HCT116 (cell line): ENCODE measurements around the gene TRABD. TPM values are rescaled to one million over a fixed set of nuclear protein-coding genes. Genes with fewer than 3 reads are reported as not detected.

Source experiments
- ATAC-seq: fragments of 200-7000 bp; cut with Tn5 transposase; 2 replicates; pipeline ENCODE4 v1.9.1; 2020; ENCODE audit warnings: mild to moderate bottlenecking, moderate library complexity
- BruUV-seq: library from RNA; stranded (reverse); fragments of 400-500 nt; replicated peaks from 2 replicates; lab custom pipeline; 2021; lab: Mats Ljungman, UMichigan
- CTCF ChIA-PET: fragments of 300-600 bp; sonication (Branson Sonifier 250); formaldehyde crosslinking; loops from one replicate; lab custom pipeline; 2021; ENCODE audit warnings: antibody characterized with exemption; lab: Charles Lee
- POLR2A ChIA-PET: fragments of 300-600, 350-600 bp; sonication (Branson Sonifier 250); formaldehyde crosslinking; loops from one replicate; lab custom pipeline; 2021; ENCODE audit warnings: antibody characterized with exemption; lab: Charles Lee
- RAD21 ChIA-PET, 2 experiments: fragments of 300-600 bp; sonication (Branson Sonifier 250); formaldehyde crosslinking; loops; one replicate each; lab custom pipeline; 2023; ENCODE audit warnings: low total read pairs in 2 of 2; ENCODE audit not compliant: uncharacterized antibody in 2 of 2, unreplicated experiment in 2 of 2, low non-redundant PET in 1 of 2; lab: Charles Lee
- DNase-seq: peaks from one replicate; pipeline ENCODE4 v3.0.0-alpha.2; 2010; ENCODE audit warnings: low read depth, low spot score
- H2AFZ ChIP-seq: fragments of 200-600 bp; shearing (Covaris generic), sonication (generic); 2 replicates; pipeline ENCODE4 v1.6.1; 2017; ENCODE audit warnings: low read depth, mixed run types, mixed read lengths, antibody characterized with exemption, low read length; ENCODE audit not compliant: poor library complexity, severe bottlenecking
- H3K27ac ChIP-seq: 2 replicates; pipeline ENCODE4 v1.5.1; 2012; ENCODE audit warnings: low read depth, low read length
- H3K27me3 ChIP-seq: fragments of 200-600 bp; sonication (generic); 2 replicates; pipeline ENCODE4 v1.6.1; 2016; ENCODE audit warnings: mixed run types, low read length, mixed read lengths; ENCODE audit not compliant: insufficient read depth
- H3K36me3 ChIP-seq, 2 experiments: fragments of 200-500 bp in 1 of 2; fragments of 200-600 bp in 1 of 2; sonication (Bioruptor generic) in 1 of 2; sonication (generic) in 1 of 2; 2 replicates each; pipeline versions ENCODE4 v1.5.1 to v1.6.1; 2014 to 2016; ENCODE audit warnings: low read length in 2 of 2, inconsistent platforms in 1 of 2, mixed read lengths in 1 of 2, mixed run types in 1 of 2; ENCODE audit not compliant: insufficient read depth in 2 of 2, control insufficient read depth in 1 of 2
- H3K4me1 ChIP-seq, 2 experiments: fragments of 200-600 bp in 1 of 2; sonication (generic) in 1 of 2; 2 replicates each; pipeline versions ENCODE4 v1.5.1 to v1.6.1; 2012 to 2017; ENCODE audit warnings: low read length in 2 of 2, inconsistent platforms in 1 of 2, mild to moderate bottlenecking in 1 of 2, mixed read lengths in 1 of 2, mixed run types in 1 of 2, moderate library complexity in 1 of 2; ENCODE audit not compliant: insufficient read depth in 2 of 2, control insufficient read depth in 1 of 2
- H3K4me2 ChIP-seq: fragments of 200-600 bp; sonication (generic); 2 replicates; pipeline ENCODE4 v1.6.1; 2017; ENCODE audit warnings: mixed run types, low read length, mixed read lengths
- H3K4me3 ChIP-seq, 2 experiments: fragments of 200-600 bp in 1 of 2; sonication (generic) in 1 of 2; replicated peaks in 1 of 2; 2 replicates each; pipeline ENCODE4 v1.5.1; 2011 to 2016; ENCODE audit warnings: low read length in 2 of 2, control low read depth in 1 of 2, low read depth in 1 of 2, mild to moderate bottlenecking in 1 of 2, mixed read lengths in 1 of 2, mixed run types in 1 of 2
- H3K79me2 ChIP-seq: fragments of 200-600 bp; sonication (generic); 2 replicates; pipeline ENCODE4 v1.6.1; 2017; ENCODE audit warnings: mild to moderate bottlenecking, mixed run types, low read length, moderate library complexity, mixed read lengths; ENCODE audit not compliant: insufficient read depth
- H3K9ac ChIP-seq: fragments of 200-600 bp; sonication (generic); 2 replicates; pipeline ENCODE4 v1.6.1; 2016; ENCODE audit warnings: low read length, mixed read lengths
- H3K9me2 ChIP-seq: fragments of 200-600 bp; sonication (generic), shearing (Covaris generic); 2 replicates; pipeline ENCODE4 v1.6.1; 2017; ENCODE audit warnings: mixed run types, mild to moderate bottlenecking, moderate library complexity; ENCODE audit not compliant: insufficient read depth
- H3K9me3 ChIP-seq, 2 experiments: fragments of 200-500 bp in 1 of 2; fragments of 200-600 bp in 1 of 2; sonication (Bioruptor generic) in 1 of 2; sonication (generic) in 1 of 2; 2 replicates each; pipeline ENCODE4 v1.6.1; 2014 to 2017; ENCODE audit warnings: low read length in 2 of 2, mixed read lengths in 2 of 2, inconsistent platforms in 1 of 2, low read depth in 1 of 2, mild to moderate bottlenecking in 1 of 2, mixed run types in 1 of 2, moderate library complexity in 1 of 2; ENCODE audit not compliant: control insufficient read depth in 1 of 2, insufficient read depth in 1 of 2
- H4K20me1 ChIP-seq: fragments of 200-600 bp; sonication (generic), shearing (Covaris generic); 2 replicates; pipeline ENCODE4 v1.6.1; 2017; ENCODE audit warnings: mixed run types, mild to moderate bottlenecking, moderate library complexity; ENCODE audit not compliant: insufficient read depth
- CBX3 ChIP-seq: IDR thresholded peaks from 2 replicates; pipeline ENCODE4 v1.6.1; 2012; ENCODE audit warnings: low read depth
- CTCF ChIP-seq, 3 experiments: fragments of 200-600 bp in 1 of 3; sonication (generic) in 1 of 3; IDR thresholded peaks in 2 of 3; conservative IDR thresholded peaks in 1 of 3; 2 replicates each; pipeline ENCODE4 v1.5.1; 2012 to 2017; ENCODE audit warnings: low read depth in 2 of 3, low read length in 2 of 3, antibody characterized with exemption in 1 of 3, borderline replicate concordance in 1 of 3, control low read depth in 1 of 3, mild to moderate bottlenecking in 1 of 3, mixed read lengths in 1 of 3, mixed run types in 1 of 3, moderate library complexity in 1 of 3; ENCODE audit not compliant: insufficient read depth in 1 of 3
- EGR1 ChIP-seq: IDR thresholded peaks from 2 replicates; pipeline ENCODE4 v1.6.1; 2012; ENCODE audit warnings: low read depth
- ELF1 ChIP-seq: IDR thresholded peaks from 2 replicates; pipeline ENCODE4 v1.6.1; 2012; ENCODE audit warnings: low read depth, borderline replicate concordance
- EZH2phosphoT487 ChIP-seq: fragments of 200-600 bp; IDR thresholded peaks from 2 replicates; pipeline ENCODE4 v1.6.1; 2018; ENCODE audit warnings: antibody characterized with exemption, borderline replicate concordance
- JUND ChIP-seq: IDR thresholded peaks from 2 replicates; pipeline ENCODE4 v1.6.1; 2012
- POLR2A ChIP-seq: IDR thresholded peaks from 2 replicates; pipeline ENCODE4 v1.7.0; 2011; ENCODE audit warnings: borderline replicate concordance; ENCODE audit not compliant: insufficient read depth, insufficient read length; ENCODE audit errors: extremely low read depth
- POLR2AphosphoS5 ChIP-seq: IDR thresholded peaks from 2 replicates; pipeline ENCODE4 v1.6.1; 2011; ENCODE audit warnings: mild to moderate bottlenecking, low read depth, low read length, moderate library complexity
- YY1 ChIP-seq: IDR thresholded peaks from 2 replicates; pipeline ENCODE4 v1.6.1; 2011; ENCODE audit warnings: low read length, low read depth, moderate library complexity, mild to moderate bottlenecking; ENCODE audit not compliant: insufficient replicate concordance; ENCODE audit errors: extremely low read depth
- ZFX ChIP-seq: fragments of 450-650 bp; IDR thresholded peaks from 2 replicates; pipeline ENCODE4 v1.6.1; 2017
- intact Hi-C: fragments of 100-400 bp; cut with micrococcal nuclease; formaldehyde crosslinking; loops from 2 replicates; pipeline ENCODE4 v1.10.0; 2022
- total RNA-seq: library from RNA; stranded (reverse); gene quantifications from one replicate; pipeline ENCODE4 v1.2.1, GENCODE V29; 2021; ENCODE audit not compliant: unreplicated experiment
- TF ChIP-seq, protein P1 (sequence below): IDR thresholded peaks from 2 replicates; pipeline ENCODE4 v1.6.1; 2012
- TF ChIP-seq, protein P2 (sequence below): IDR thresholded peaks from 2 replicates; pipeline ENCODE4 v1.6.1; 2011; ENCODE audit warnings: mild to moderate bottlenecking, low read length, moderate library complexity; ENCODE audit not compliant: insufficient replicate concordance; ENCODE audit errors: extremely low read depth

Gene TRABD
- total RNA-seq, 1 experiment from 2014 or later = 90.3 TPM

- ATAC-seq = no peak
- RAD21 ChIA-PET = no interaction called here
- Histone ChIP-seq H3K9ac (no peak overlapping the region), H2AFZ (no peak overlapping the region), H3K9me2 (no peaks in the 10 kb centered on the region), H3K4me1 (no peaks in the 10 kb centered on the region), H3K9me3 (no peaks in the 10 kb centered on the region)
- TF ChIP-seq EGR1 = no peak
- no peak for TF ChIP-seq CTCF (IDR thresholded peaks at IDR 0.05 in 2 of 3, conservative IDR thresholded peaks at IDR 0.05 in 1 of 3; ENCODE audit: borderline replicate concordance in 1 of 3, insufficient read depth in 1 of 3, low read depth in 2 of 3, low read length in 2 of 3)
- TF ChIP-seq, protein P1, sequence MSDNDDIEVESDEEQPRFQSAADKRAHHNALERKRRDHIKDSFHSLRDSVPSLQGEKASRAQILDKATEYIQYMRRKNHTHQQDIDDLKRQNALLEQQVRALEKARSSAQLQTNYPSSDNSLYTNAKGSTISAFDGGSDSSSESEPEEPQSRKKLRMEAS = no peak
- TF ChIP-seq, protein P2, sequence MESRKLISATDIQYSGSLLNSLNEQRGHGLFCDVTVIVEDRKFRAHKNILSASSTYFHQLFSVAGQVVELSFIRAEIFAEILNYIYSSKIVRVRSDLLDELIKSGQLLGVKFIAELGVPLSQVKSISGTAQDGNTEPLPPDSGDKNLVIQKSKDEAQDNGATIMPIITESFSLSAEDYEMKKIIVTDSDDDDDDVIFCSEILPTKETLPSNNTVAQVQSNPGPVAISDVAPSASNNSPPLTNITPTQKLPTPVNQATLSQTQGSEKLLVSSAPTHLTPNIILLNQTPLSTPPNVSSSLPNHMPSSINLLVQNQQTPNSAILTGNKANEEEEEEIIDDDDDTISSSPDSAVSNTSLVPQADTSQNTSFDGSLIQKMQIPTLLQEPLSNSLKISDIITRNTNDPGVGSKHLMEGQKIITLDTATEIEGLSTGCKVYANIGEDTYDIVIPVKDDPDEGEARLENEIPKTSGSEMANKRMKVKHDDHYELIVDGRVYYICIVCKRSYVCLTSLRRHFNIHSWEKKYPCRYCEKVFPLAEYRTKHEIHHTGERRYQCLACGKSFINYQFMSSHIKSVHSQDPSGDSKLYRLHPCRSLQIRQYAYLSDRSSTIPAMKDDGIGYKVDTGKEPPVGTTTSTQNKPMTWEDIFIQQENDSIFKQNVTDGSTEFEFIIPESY = no peak
- no peak for TF ChIP-seq POLR2AphosphoS5
- no peak for TF ChIP-seq YY1
- TF ChIP-seq JUND = no peak
- TF ChIP-seq ELF1 = no peak
- no peak for TF ChIP-seq CBX3
- no peak for TF ChIP-seq POLR2A
- TF ChIP-seq ZFX = no peak
- no peak for TF ChIP-seq EZH2phosphoT487
- TF ChIP-seq, all 23 proteins: peak for 0
- no peaks in the 10 kb centered on the region for H3K27me3 ChIP-seq
- DNase-seq = no peak
- no peaks in the 10 kb centered on the region for H3K79me2 ChIP-seq
- no peaks in the 10 kb centered on the region for H3K36me3 ChIP-seq
- ChIA-PET POLR2A (no interaction called here), CTCF (no interaction called here)
- intact Hi-C loops = no loop called here
- no peaks in the 10 kb centered on the region for H4K20me1 ChIP-seq
- no TSS peak for BruUV-seq
- no peak overlapping the region for H3K4me3 ChIP-seq
- no peak overlapping the region for H3K27ac ChIP-seq
- no peak overlapping the region for H3K4me2 ChIP-seq
These were observed 46.7 kb upstream of the TRABD start for GRCh38 chr22:50138988-50139387.
